Measurements from ENCODE around the gene HDAC9. TPM values are rescaled to one million over a fixed set of nuclear protein-coding genes. Genes with fewer than 3 reads are reported as not detected.

HDAC9 gene
- total RNA-seq, 4 donors from 2014 or later, result 54.8 to 96.2 (median 87.2) TPM

GRCh38 chr7:18798088-18798906 lies 302.7 kb downstream of the HDAC9 start:
- DNase-seq, result no peak
- TF ChIP-seq CTCF (IDR thresholded peaks at IDR 0.05), result no peak
- no peak for TF ChIP-seq POLR2A (IDR thresholded peaks at IDR 0.05)
- Histone ChIP-seq H3K9me3 (no peaks in the 10 kb centered on the region), H3K27ac (no peak overlapping the region), H3K4me1 (no peaks in the 10 kb centered on the region), H3K36me3 (no peaks in the 10 kb centered on the region), H3K27me3 (no peaks in the 10 kb centered on the region), H3K4me3 (no peak overlapping the region)
- intact Hi-C loops (cut with DNase I; ENCODE audit: low total_unique reads), result no loop called here

GRCh38 chr7:18799899-18800298 lies 304.4 kb downstream of the HDAC9 start:
- no peak overlapping the region for H3K4me3 ChIP-seq
- H3K9me3 ChIP-seq, result no peaks in the 10 kb centered on the region
- H3K36me3 ChIP-seq, result no peaks in the 10 kb centered on the region
- intact Hi-C loops (cut with DNase I; ENCODE audit: low total_unique reads), result no loop called here
- H3K4me1 ChIP-seq, result no peaks in the 10 kb centered on the region
- TF ChIP-seq CTCF (IDR thresholded peaks at IDR 0.05), result no peak
- no peak for TF ChIP-seq POLR2A (IDR thresholded peaks at IDR 0.05)
- H3K27ac ChIP-seq, result no peak overlapping the region
- DNase-seq, result no peak
- H3K27me3 ChIP-seq, result no peaks in the 10 kb centered on the region

- no peaks in the 10 kb centered on the region for H3K36me3 ChIP-seq
- H3K27me3 ChIP-seq, result no peaks in the 10 kb centered on the region
- DNase-seq, result no peak
- no peaks in the 10 kb centered on the region for H3K4me1 ChIP-seq
- no peak for TF ChIP-seq POLR2A (IDR thresholded peaks at IDR 0.05)
- TF ChIP-seq CTCF (IDR thresholded peaks at IDR 0.05), result no peak
- intact Hi-C loops (cut with DNase I; ENCODE audit: low total_unique reads), result no loop called here
- no peak overlapping the region for H3K27ac ChIP-seq
- H3K9me3 ChIP-seq, result no peaks in the 10 kb centered on the region
- no peak overlapping the region for H3K4me3 ChIP-seq
These were observed 308.4 kb downstream of the HDAC9 start for GRCh38 chr7:18803923-18804322.

- TF ChIP-seq CTCF (IDR thresholded peaks at IDR 0.05), result no peak
- TF ChIP-seq POLR2A (IDR thresholded peaks at IDR 0.05), result no peak
- no peaks in the 10 kb centered on the region for H3K9me3 ChIP-seq
- H3K4me3 ChIP-seq, result no peak overlapping the region
- no peaks in the 10 kb centered on the region for H3K27me3 ChIP-seq
- H3K27ac ChIP-seq, result no peak overlapping the region
- DNase-seq, result no peak
- H3K36me3 ChIP-seq, result no peaks in the 10 kb centered on the region
- intact Hi-C loops (cut with DNase I; ENCODE audit: low total_unique reads), result no loop called here
- no peaks in the 10 kb centered on the region for H3K4me1 ChIP-seq
These were observed 310.6 kb downstream of the HDAC9 start for GRCh38 chr7:18806177-18806576.

GRCh38 chr7:18808026-18808425 lies 312.5 kb downstream of the HDAC9 start:
- intact Hi-C loops (cut with DNase I; ENCODE audit: low total_unique reads), result no loop called here
- Histone ChIP-seq H3K27ac (no peak overlapping the region), H3K27me3 (no peaks in the 10 kb centered on the region), H3K4me3 (no peak overlapping the region), H3K9me3 (peaks cover 0 to 4% of the 10 kb centered on the region in 2 donors), H3K36me3 (no peaks in the 10 kb centered on the region), H3K4me1 (no peaks in the 10 kb centered on the region)
- TF ChIP-seq CTCF (IDR thresholded peaks at IDR 0.05) (no peak), POLR2A (IDR thresholded peaks at IDR 0.05) (no peak)
- no peak for DNase-seq
